Activated naive CD4-positive, alpha-beta T cell treated with anti-CD3 and anti-CD28 coated beads, Interleukin-2, amount 50 U/mL, for 16 hours (primary cell): ENCODE measurements around the gene TLE5.
"Not testable (repeated sequence)": the region's sequence is repeated elsewhere in the genome, so short reads cannot be mapped to it uniquely, and the experiment has no call there.

ENCODE experiments used
- DNase-seq: peaks from one replicate; pipeline ENCODE4 v3.0.0-alpha.2; 2020

TLE5 gene

GRCh38 chr19:3060857-3061181 is 1.5 kb downstream of the TLE5 start:
- no peak for DNase-seq

- no peak for DNase-seq
Measured at GRCh38 chr19:3059653-3060052, 2.6 kb downstream of the TLE5 start.

GRCh38 chr19:3058821-3059314 is 3.4 kb downstream of the TLE5 start:
- DNase-seq = no peak

GRCh38 chr19:3058009-3058820 is 4.1 kb downstream of the TLE5 start:
- DNase-seq = no peak

GRCh38 chr19:3057275-3057714 is 5.0 kb downstream of the TLE5 start:
- no peak for DNase-seq

GRCh38 chr19:3056417-3057088 is 5.7 kb downstream of the TLE5 start:
- DNase-seq = no peak

- DNase-seq = no peak
Measured at GRCh38 chr19:3055741-3056416, 6.4 kb downstream of the TLE5 start.

GRCh38 chr19:3054972-3055740 is 7.1 kb downstream of the TLE5 start:
- no peak for DNase-seq

- DNase-seq = no peak
Measured at GRCh38 chr19:3054265-3054971, 7.9 kb downstream of the TLE5 start.

GRCh38 chr19:3053780-3054179 is 8.5 kb downstream of the TLE5 start:
- no peak for DNase-seq

- no peak for DNase-seq
Measured at GRCh38 chr19:3053218-3053621, 9.1 kb downstream of the TLE5 start.

GRCh38 chr19:3050016-3050415 is 12.3 kb downstream of the TLE5 start:
- DNase-seq = not testable (repeated sequence)

GRCh38 chr19:3049089-3049488 is 13.2 kb downstream of the TLE5 start:
- no peak for DNase-seq

- DNase-seq = no peak
Measured at GRCh38 chr19:3048190-3048533, 14.1 kb downstream of the TLE5 start.

- DNase-seq = peak; percentile 69
Measured at GRCh38 chr19:3047496-3048189, 14.7 kb downstream of the TLE5 start.

GRCh38 chr19:3046698-3047495 is 15.4 kb downstream of the TLE5 start:
- DNase-seq = no peak

- DNase-seq = no peak
Measured at GRCh38 chr19:3045885-3046697, 16.2 kb downstream of the TLE5 start.

- DNase-seq = no peak
Measured at GRCh38 chr19:3045191-3045590, 17.1 kb downstream of the TLE5 start.

- DNase-seq = no peak
Measured at GRCh38 chr19:3042621-3043267, 19.6 kb downstream of the TLE5 start.
